ENCODE data around the gene ACP7. TPM values are rescaled to one million over a fixed set of nuclear protein-coding genes. Genes with fewer than 3 reads are reported as not detected.

The ACP7 gene
- total and polyA plus RNA-seq, 2 experiments from 2014 or later, result 0.27 to 0.45 TPM

- ATAC-seq (no peak), DNase-seq (ENCODE audit: low spot score) (no peak)
- TF ChIP-seq, protein P1, sequence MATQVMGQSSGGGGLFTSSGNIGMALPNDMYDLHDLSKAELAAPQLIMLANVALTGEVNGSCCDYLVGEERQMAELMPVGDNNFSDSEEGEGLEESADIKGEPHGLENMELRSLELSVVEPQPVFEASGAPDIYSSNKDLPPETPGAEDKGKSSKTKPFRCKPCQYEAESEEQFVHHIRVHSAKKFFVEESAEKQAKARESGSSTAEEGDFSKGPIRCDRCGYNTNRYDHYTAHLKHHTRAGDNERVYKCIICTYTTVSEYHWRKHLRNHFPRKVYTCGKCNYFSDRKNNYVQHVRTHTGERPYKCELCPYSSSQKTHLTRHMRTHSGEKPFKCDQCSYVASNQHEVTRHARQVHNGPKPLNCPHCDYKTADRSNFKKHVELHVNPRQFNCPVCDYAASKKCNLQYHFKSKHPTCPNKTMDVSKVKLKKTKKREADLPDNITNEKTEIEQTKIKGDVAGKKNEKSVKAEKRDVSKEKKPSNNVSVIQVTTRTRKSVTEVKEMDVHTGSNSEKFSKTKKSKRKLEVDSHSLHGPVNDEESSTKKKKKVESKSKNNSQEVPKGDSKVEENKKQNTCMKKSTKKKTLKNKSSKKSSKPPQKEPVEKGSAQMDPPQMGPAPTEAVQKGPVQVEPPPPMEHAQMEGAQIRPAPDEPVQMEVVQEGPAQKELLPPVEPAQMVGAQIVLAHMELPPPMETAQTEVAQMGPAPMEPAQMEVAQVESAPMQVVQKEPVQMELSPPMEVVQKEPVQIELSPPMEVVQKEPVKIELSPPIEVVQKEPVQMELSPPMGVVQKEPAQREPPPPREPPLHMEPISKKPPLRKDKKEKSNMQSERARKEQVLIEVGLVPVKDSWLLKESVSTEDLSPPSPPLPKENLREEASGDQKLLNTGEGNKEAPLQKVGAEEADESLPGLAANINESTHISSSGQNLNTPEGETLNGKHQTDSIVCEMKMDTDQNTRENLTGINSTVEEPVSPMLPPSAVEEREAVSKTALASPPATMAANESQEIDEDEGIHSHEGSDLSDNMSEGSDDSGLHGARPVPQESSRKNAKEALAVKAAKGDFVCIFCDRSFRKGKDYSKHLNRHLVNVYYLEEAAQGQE (IDR thresholded peaks at IDR 0.05; ENCODE audit: unreplicated experiment), result no peak
- TF ChIP-seq CREB1 (CRISPR knock-in tag; IDR thresholded peaks at IDR 0.05; ENCODE audit: low read depth), result no peak
- TF ChIP-seq ZNF114 (CRISPR knock-in tag; IDR thresholded peaks at IDR 0.05), result no peak
- TF ChIP-seq POLR2AphosphoS5 (IDR thresholded peaks at IDR 0.05; ENCODE audit: low read depth), result no peak
- TF ChIP-seq EZH2 (IDR thresholded peaks at IDR 0.05; ENCODE audit: low read depth, unreplicated experiment), result no peak
- no peak for TF ChIP-seq JUNB (IDR thresholded peaks at IDR 0.05; ENCODE audit: unreplicated experiment)
- no peak for TF ChIP-seq CTCF (conservative IDR thresholded peaks at IDR 0.05; ENCODE audit: low read depth in 2 of 2)
- TF ChIP-seq ZNF462 (CRISPR knock-in tag; IDR thresholded peaks at IDR 0.05), result no peak
- no peak for TF ChIP-seq STAT1 (IDR thresholded peaks at IDR 0.05; ENCODE audit: unreplicated experiment)
- TF ChIP-seq, protein P2, sequence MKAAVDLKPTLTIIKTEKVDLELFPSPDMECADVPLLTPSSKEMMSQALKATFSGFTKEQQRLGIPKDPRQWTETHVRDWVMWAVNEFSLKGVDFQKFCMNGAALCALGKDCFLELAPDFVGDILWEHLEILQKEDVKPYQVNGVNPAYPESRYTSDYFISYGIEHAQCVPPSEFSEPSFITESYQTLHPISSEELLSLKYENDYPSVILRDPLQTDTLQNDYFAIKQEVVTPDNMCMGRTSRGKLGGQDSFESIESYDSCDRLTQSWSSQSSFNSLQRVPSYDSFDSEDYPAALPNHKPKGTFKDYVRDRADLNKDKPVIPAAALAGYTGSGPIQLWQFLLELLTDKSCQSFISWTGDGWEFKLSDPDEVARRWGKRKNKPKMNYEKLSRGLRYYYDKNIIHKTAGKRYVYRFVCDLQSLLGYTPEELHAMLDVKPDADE (IDR thresholded peaks at IDR 0.05), result no peak
- TF ChIP-seq EZH2phosphoT487 (IDR thresholded peaks at IDR 0.05; ENCODE audit: unreplicated experiment), result no peak
- no peak for TF ChIP-seq NANOG (IDR thresholded peaks at IDR 0.05; ENCODE audit: borderline replicate concordance)
- no peak for TF ChIP-seq ZNF331 (CRISPR knock-in tag; IDR thresholded peaks at IDR 0.05; ENCODE audit: low read depth)
- Histone ChIP-seq H3K9me2 (ENCODE audit: insufficient read depth) (peaks cover 5% of the 10 kb centered on the region; the same call in 1 of the 2 replicates), H4K20me1 (replicated peaks; ENCODE audit: insufficient read depth) (no peaks in the 10 kb centered on the region), H3K4me1 (ENCODE audit: insufficient read depth) (no peaks in the 10 kb centered on the region), H3K79me2 (replicated peaks; ENCODE audit: insufficient read depth) (no peaks in the 10 kb centered on the region), H3F3A (replicated peaks; ENCODE audit: low read depth) (no peaks in the 10 kb centered on the region), H3K36me3 (ENCODE audit: insufficient read depth) (no peaks in the 10 kb centered on the region), H3K4me3 (no peak overlapping the region), H3K4me2 (no peak overlapping the region), H2AFZ (no peak overlapping the region), H3K27ac (ENCODE audit: low read depth) (no peak overlapping the region), H3K27me3 (ENCODE audit: insufficient read depth) (no peaks in the 10 kb centered on the region)
- H3K4me3 Mint-ChIP-seq, result no peak overlapping the region
- H3K27ac Mint-ChIP-seq, result no peak overlapping the region
- H3K27me3 Mint-ChIP-seq (ENCODE audit: insufficient read depth, low read depth, poor library complexity), result peaks cover 1% of the 10 kb centered on the region
- no peaks in the 10 kb centered on the region for H3K4me1 Mint-ChIP-seq
- H3K9me3 Mint-ChIP-seq, result peaks cover 7% of the 10 kb centered on the region; the same call in 2 of the 3 replicates
- H3K36me3 Mint-ChIP-seq (ENCODE audit: low read depth), result no peaks in the 10 kb centered on the region
Measured at GRCh38 chr19:39053276-39054090, 30.7 kb upstream of the ACP7 start.
